ENCODE results near the gene TIMD4.

Gene TIMD4

GRCh38 chr5:156906807-156907206, 56.2 kb downstream of the TIMD4 start:
- Histone ChIP-seq H3K36me3 (ENCODE audit: control insufficient read depth, insufficient read depth, low read length) (no peaks in the 10 kb centered on the region), H3K27me3 (ENCODE audit: control insufficient read depth, insufficient read depth, low read length) (no peaks in the 10 kb centered on the region), H3K27ac (ENCODE audit: low read length) (no peak overlapping the region), H3K4me3 (ENCODE audit: low read length) (no peak overlapping the region), H3K9me3 (ENCODE audit: control insufficient read depth, insufficient read depth, low read length) (no peaks in the 10 kb centered on the region), H3K4me1 (ENCODE audit: control insufficient read depth, insufficient read depth, low read length) (no peaks in the 10 kb centered on the region)
- DNase-seq (ENCODE audit: low read depth, low spot score): no peak
- no CpG with 5 or more reads among the region's 3 CpGs for WGBS (ENCODE audit: insufficient coverage, insufficient read length)

- Histone ChIP-seq H3K27ac (ENCODE audit: low read length) (no peak overlapping the region), H3K27me3 (ENCODE audit: control insufficient read depth, insufficient read depth, low read length) (no peaks in the 10 kb centered on the region), H3K4me1 (ENCODE audit: control insufficient read depth, insufficient read depth, low read length) (no peaks in the 10 kb centered on the region), H3K4me3 (ENCODE audit: low read length) (no peak overlapping the region), H3K36me3 (ENCODE audit: control insufficient read depth, insufficient read depth, low read length) (no peaks in the 10 kb centered on the region), H3K9me3 (ENCODE audit: control insufficient read depth, insufficient read depth, low read length) (no peaks in the 10 kb centered on the region)
- no peak for DNase-seq (ENCODE audit: low read depth, low spot score)
- WGBS (ENCODE audit: insufficient coverage, insufficient read length): no CpG with 5 or more reads among the region's 7 CpGs
Measured at GRCh38 chr5:156896546-156896945, 66.5 kb downstream of the TIMD4 start.

- Histone ChIP-seq H3K27me3 (ENCODE audit: control insufficient read depth, insufficient read depth, low read length) (no peaks in the 10 kb centered on the region), H3K27ac (ENCODE audit: low read length) (no peak overlapping the region), H3K4me3 (ENCODE audit: low read length) (no peak overlapping the region), H3K9me3 (ENCODE audit: control insufficient read depth, insufficient read depth, low read length) (no peaks in the 10 kb centered on the region), H3K36me3 (ENCODE audit: control insufficient read depth, insufficient read depth, low read length) (no peaks in the 10 kb centered on the region), H3K4me1 (ENCODE audit: control insufficient read depth, insufficient read depth, low read length) (no peaks in the 10 kb centered on the region)
- no CpG with 5 or more reads among the region's 1 CpG for WGBS (ENCODE audit: insufficient coverage, insufficient read length)
- DNase-seq (ENCODE audit: low read depth, low spot score): no peak
Measured at GRCh38 chr5:156893517-156893916, 69.5 kb downstream of the TIMD4 start.

- no peak overlapping the region for H3K27ac ChIP-seq (ENCODE audit: low read length)
- no peaks in the 10 kb centered on the region for H3K36me3 ChIP-seq (ENCODE audit: control insufficient read depth, insufficient read depth, low read length)
- no peak overlapping the region for H3K4me3 ChIP-seq (ENCODE audit: low read length)
- no peaks in the 10 kb centered on the region for H3K27me3 ChIP-seq (ENCODE audit: control insufficient read depth, insufficient read depth, low read length)
- no peak for DNase-seq (ENCODE audit: low read depth, low spot score)
- H3K9me3 ChIP-seq (ENCODE audit: control insufficient read depth, insufficient read depth, low read length): no peaks in the 10 kb centered on the region
- no peaks in the 10 kb centered on the region for H3K4me1 ChIP-seq (ENCODE audit: control insufficient read depth, insufficient read depth, low read length)
- WGBS (ENCODE audit: insufficient coverage, insufficient read length): no CpG with 5 or more reads among the region's 4 CpGs
Measured at GRCh38 chr5:156892864-156893263, 70.2 kb downstream of the TIMD4 start.

GRCh38 chr5:156892223-156892622, 70.8 kb downstream of the TIMD4 start:
- H3K36me3 ChIP-seq (ENCODE audit: control insufficient read depth, insufficient read depth, low read length): no peaks in the 10 kb centered on the region
- no peaks in the 10 kb centered on the region for H3K27me3 ChIP-seq (ENCODE audit: control insufficient read depth, insufficient read depth, low read length)
- H3K4me3 ChIP-seq (ENCODE audit: low read length): no peak overlapping the region
- no peaks in the 10 kb centered on the region for H3K4me1 ChIP-seq (ENCODE audit: control insufficient read depth, insufficient read depth, low read length)
- H3K27ac ChIP-seq (ENCODE audit: low read length): no peak overlapping the region
- WGBS (ENCODE audit: insufficient coverage, insufficient read length): no CpG with 5 or more reads among the region's 1 CpG
- no peak for DNase-seq (ENCODE audit: low read depth, low spot score)
- no peaks in the 10 kb centered on the region for H3K9me3 ChIP-seq (ENCODE audit: control insufficient read depth, insufficient read depth, low read length)

- Histone ChIP-seq H3K4me3 (ENCODE audit: low read length) (no peak overlapping the region), H3K27ac (ENCODE audit: low read length) (no peak overlapping the region), H3K9me3 (ENCODE audit: control insufficient read depth, insufficient read depth, low read length) (no peaks in the 10 kb centered on the region), H3K4me1 (ENCODE audit: control insufficient read depth, insufficient read depth, low read length) (no peaks in the 10 kb centered on the region), H3K36me3 (ENCODE audit: control insufficient read depth, insufficient read depth, low read length) (no peaks in the 10 kb centered on the region), H3K27me3 (ENCODE audit: control insufficient read depth, insufficient read depth, low read length) (no peaks in the 10 kb centered on the region)
- DNase-seq (ENCODE audit: low read depth, low spot score): no peak
- WGBS (ENCODE audit: insufficient coverage, insufficient read length): no CpG with 5 or more reads among the region's 2 CpGs
Measured at GRCh38 chr5:156888520-156888919, 74.5 kb downstream of the TIMD4 start.

- no peaks in the 10 kb centered on the region for H3K27me3 ChIP-seq (ENCODE audit: control insufficient read depth, insufficient read depth, low read length)
- no peak overlapping the region for H3K27ac ChIP-seq (ENCODE audit: low read length)
- no peaks in the 10 kb centered on the region for H3K36me3 ChIP-seq (ENCODE audit: control insufficient read depth, insufficient read depth, low read length)
- H3K4me1 ChIP-seq (ENCODE audit: control insufficient read depth, insufficient read depth, low read length): no peaks in the 10 kb centered on the region
- no peak overlapping the region for H3K4me3 ChIP-seq (ENCODE audit: low read length)
- H3K9me3 ChIP-seq (ENCODE audit: control insufficient read depth, insufficient read depth, low read length): no peaks in the 10 kb centered on the region
- no CpG with 5 or more reads among the region's 3 CpGs for WGBS (ENCODE audit: insufficient coverage, insufficient read length)
- DNase-seq (ENCODE audit: low read depth, low spot score): no peak
Measured at GRCh38 chr5:156883316-156883875, 79.6 kb downstream of the TIMD4 start.

GRCh38 chr5:156879665-156880285, 83.3 kb downstream of the TIMD4 start:
- DNase-seq (ENCODE audit: low read depth, low spot score): no peak
- Histone ChIP-seq H3K27me3 (ENCODE audit: control insufficient read depth, insufficient read depth, low read length) (no peaks in the 10 kb centered on the region), H3K4me1 (ENCODE audit: control insufficient read depth, insufficient read depth, low read length) (no peaks in the 10 kb centered on the region), H3K9me3 (ENCODE audit: control insufficient read depth, insufficient read depth, low read length) (no peaks in the 10 kb centered on the region), H3K4me3 (ENCODE audit: low read length) (no peak overlapping the region), H3K27ac (ENCODE audit: low read length) (no peak overlapping the region), H3K36me3 (ENCODE audit: control insufficient read depth, insufficient read depth, low read length) (no peaks in the 10 kb centered on the region)
- WGBS (ENCODE audit: insufficient coverage, insufficient read length): no CpG with 5 or more reads among the region's 3 CpGs

- H3K4me3 ChIP-seq (ENCODE audit: low read length): no peak overlapping the region
- no peak overlapping the region for H3K27ac ChIP-seq (ENCODE audit: low read length)
- DNase-seq (ENCODE audit: low read depth, low spot score): no peak
- no peaks in the 10 kb centered on the region for H3K4me1 ChIP-seq (ENCODE audit: control insufficient read depth, insufficient read depth, low read length)
- no peaks in the 10 kb centered on the region for H3K27me3 ChIP-seq (ENCODE audit: control insufficient read depth, insufficient read depth, low read length)
- no CpG with 5 or more reads among the region's 1 CpG for WGBS (ENCODE audit: insufficient coverage, insufficient read length)
- no peaks in the 10 kb centered on the region for H3K36me3 ChIP-seq (ENCODE audit: control insufficient read depth, insufficient read depth, low read length)
- H3K9me3 ChIP-seq (ENCODE audit: control insufficient read depth, insufficient read depth, low read length): no peaks in the 10 kb centered on the region
Measured at GRCh38 chr5:156871212-156871611, 91.8 kb downstream of the TIMD4 start.

- no CpG with 5 or more reads among the region's 1 CpG for WGBS (ENCODE audit: insufficient coverage, insufficient read length)
- no peak overlapping the region for H3K27ac ChIP-seq (ENCODE audit: low read length)
Measured at GRCh38 chr5:156870498-156870839, 92.6 kb downstream of the TIMD4 start.

More at GRCh38 chr5:156870498-156870839, 92.6 kb downstream of the TIMD4 start:
- H3K9me3 ChIP-seq (ENCODE audit: control insufficient read depth, insufficient read depth, low read length): no peaks in the 10 kb centered on the region
- H3K4me1 ChIP-seq (ENCODE audit: control insufficient read depth, insufficient read depth, low read length): no peaks in the 10 kb centered on the region
- H3K36me3 ChIP-seq (ENCODE audit: control insufficient read depth, insufficient read depth, low read length): no peaks in the 10 kb centered on the region
- no peak for DNase-seq (ENCODE audit: low read depth, low spot score)
- no peak overlapping the region for H3K4me3 ChIP-seq (ENCODE audit: low read length)
- no peaks in the 10 kb centered on the region for H3K27me3 ChIP-seq (ENCODE audit: control insufficient read depth, insufficient read depth, low read length)
